K562 (cell line): ENCODE measurements around the gene TMEM163. TPM values are rescaled to one million over a fixed set of nuclear protein-coding genes. Genes with fewer than 3 reads are reported as not detected.

Experiments used
- BRD9 ChIP-seq: fragments of 450-650 bp; IDR thresholded peaks from 2 replicates; pipeline ENCODE4 v1.6.1; 2018; ENCODE audit warnings: low read depth; ENCODE audit not compliant: partially characterized antibody
- ESRRA ChIP-seq: fragments of 450-650 bp; IDR thresholded peaks from 2 replicates; pipeline ENCODE4 v1.6.1; 2014; ENCODE audit warnings: low read depth, mild to moderate bottlenecking, moderate library complexity, borderline replicate concordance
- EWSR1 ChIP-seq: fragments of 450-650 bp; IDR thresholded peaks from 2 replicates; pipeline ENCODE4 v1.6.1; 2018; ENCODE audit warnings: borderline replicate concordance, mild to moderate bottlenecking, low read depth, moderate library complexity; ENCODE audit not compliant: partially characterized antibody
- KLF10 ChIP-seq: fragments of 250-450 bp; sonication (Bioruptor Pico); IDR thresholded peaks from 2 replicates; pipeline ENCODE4 v1.6.1; 2021; ENCODE audit warnings: matching md5 sums
- MECOM ChIP-seq: fragments of 250-450 bp; sonication (Bioruptor Pico); IDR thresholded peaks from 2 replicates; pipeline ENCODE4 v1.8.0; 2022; ENCODE audit warnings: inconsistent platforms
- NFIC ChIP-seq: fragments of 450-650 bp; IDR thresholded peaks from 2 replicates; pipeline ENCODE4 v1.6.1; 2017; ENCODE audit warnings: mild to moderate bottlenecking, inconsistent platforms
- RAD51 ChIP-seq: fragments of 450-650 bp; IDR thresholded peaks from 2 replicates; pipeline ENCODE4 v1.7.1; 2016; ENCODE audit warnings: low read depth, mild to moderate bottlenecking, borderline replicate concordance
- RBM39 ChIP-seq: fragments of 200-400 bp; formaldehyde crosslinking; optimal IDR thresholded peaks from 2 replicates; pipeline ENCODE3; 2018; ENCODE audit warnings: low read depth, low read length
- SIN3A ChIP-seq, 2 experiments: fragments of 150-350 bp in 1 of 2; IDR thresholded peaks; 2 replicates each; pipeline ENCODE4 v1.6.1; 2011 to 2016; ENCODE audit warnings: borderline replicate concordance in 2 of 2, low read depth in 2 of 2, low read length in 2 of 2, mild to moderate bottlenecking in 2 of 2, moderate library complexity in 2 of 2; ENCODE audit not compliant: control insufficient read depth in 1 of 2
- THAP7 ChIP-seq: fragments of 250-450 bp; sonication (Bioruptor Pico); IDR thresholded peaks from 2 replicates; pipeline ENCODE4 v1.5.0; 2021
- ZNF12 ChIP-seq: sonication (generic); formaldehyde crosslinking; IDR thresholded peaks from 2 replicates; pipeline ENCODE4 v1.4.0; 2020; ENCODE audit warnings: mild to moderate bottlenecking, missing genetic modification reagents
- ZNF212 ChIP-seq: fragments of 450-650 bp; formaldehyde crosslinking; IDR thresholded peaks from 2 replicates; pipeline ENCODE4 v1.4.0; 2020; ENCODE audit warnings: mild to moderate bottlenecking
- ZNF280A ChIP-seq: fragments of 450-650 bp; IDR thresholded peaks from 2 replicates; pipeline ENCODE4 v1.6.1; 2018; ENCODE audit warnings: mild to moderate bottlenecking, low read depth; ENCODE audit not compliant: partially characterized antibody
- ZNF324 ChIP-seq: fragments of 250-450 bp; sonication (Bioruptor Pico); IDR thresholded peaks from 2 replicates; pipeline ENCODE4 v1.4.0; 2020; ENCODE audit warnings: mild to moderate bottlenecking
- polyA plus RNA-seq, 8 experiments: library from polyadenylated mRNA; depleted of rRNA in 4 of 8; stranded (reverse) in 5 of 8; unstranded in 3 of 8; fragments of >200 nt; fragmentation: Nextera tagmentation in 2 of 8; fragmentation: Illumina TruSeq in 1 of 8; extraction: Ambion mirVana in 2 of 8; extraction: Trizol in 1 of 8; gene quantifications; 2 replicates each; pipeline versions ENCODE4 v1.2.1 to v1.2.3, GENCODE V29; 2011 to 2014; ENCODE audit warnings: inconsistent platforms in 1 of 8, missing spikeins in 1 of 8
- total RNA-seq, 7 experiments: library from RNA; depleted of rRNA in 6 of 7; stranded (reverse); fragments of >200 nt in 6 of 7; fragmentation: Illumina TruSeq in 2 of 7; extraction: Trizol in 2 of 7; gene quantifications; 2 replicates each; pipeline versions ENCODE4 v1.2.1 to v1.2.3, GENCODE V29; 2011 to 2021; ENCODE audit warnings: low replicate concordance in 1 of 7
- TF ChIP-seq, protein P1 (sequence below), 3 experiments: IDR thresholded peaks in 2 of 3; conservative IDR thresholded peaks in 1 of 3; 2 replicates each; pipeline ENCODE4 v1.5.1; 2011 to 2012; ENCODE audit warnings: low read length in 3 of 3, mild to moderate bottlenecking in 3 of 3, control low read depth in 2 of 3, improper control_type of control experiment in 1 of 3, inconsistent platforms in 1 of 3, low read depth in 1 of 3, mixed read lengths in 1 of 3, moderate library complexity in 1 of 3; ENCODE audit not compliant: insufficient read depth in 2 of 3
- TF ChIP-seq, protein P2 (sequence below): sonication (generic); formaldehyde crosslinking; IDR thresholded peaks from 2 replicates; pipeline ENCODE4 v1.9.0; 2022; ENCODE audit warnings: mild to moderate bottlenecking, missing genetic modification reagents
- TF ChIP-seq, protein P3 (sequence below): conservative IDR thresholded peaks from 2 replicates; pipeline ENCODE4 v1.6.1; 2011; ENCODE audit warnings: low read depth, mild to moderate bottlenecking, low read length; ENCODE audit not compliant: control insufficient read depth
- TF ChIP-seq, protein P4 (sequence below), 2 experiments: fragments of 450-650 bp in 1 of 2; sonication (generic) in 1 of 2; formaldehyde crosslinking; conservative IDR thresholded peaks; 2 replicates each; pipeline versions ENCODE4 v1.4.0 to v1.8.1; 2020 to 2022; ENCODE audit warnings: mild to moderate bottlenecking in 1 of 2, missing genetic modification reagents in 1 of 2

TMEM163 gene
- total and polyA plus RNA-seq, 9 of the 15 experiments (the other 6 are each of a cell fraction or from before 2014, with no cell fraction given), result 0.04 to 0.68 (median 0.16) TPM; not detected in 3

- TF ChIP-seq NFIC, result no peak
- TF ChIP-seq, protein P1, sequence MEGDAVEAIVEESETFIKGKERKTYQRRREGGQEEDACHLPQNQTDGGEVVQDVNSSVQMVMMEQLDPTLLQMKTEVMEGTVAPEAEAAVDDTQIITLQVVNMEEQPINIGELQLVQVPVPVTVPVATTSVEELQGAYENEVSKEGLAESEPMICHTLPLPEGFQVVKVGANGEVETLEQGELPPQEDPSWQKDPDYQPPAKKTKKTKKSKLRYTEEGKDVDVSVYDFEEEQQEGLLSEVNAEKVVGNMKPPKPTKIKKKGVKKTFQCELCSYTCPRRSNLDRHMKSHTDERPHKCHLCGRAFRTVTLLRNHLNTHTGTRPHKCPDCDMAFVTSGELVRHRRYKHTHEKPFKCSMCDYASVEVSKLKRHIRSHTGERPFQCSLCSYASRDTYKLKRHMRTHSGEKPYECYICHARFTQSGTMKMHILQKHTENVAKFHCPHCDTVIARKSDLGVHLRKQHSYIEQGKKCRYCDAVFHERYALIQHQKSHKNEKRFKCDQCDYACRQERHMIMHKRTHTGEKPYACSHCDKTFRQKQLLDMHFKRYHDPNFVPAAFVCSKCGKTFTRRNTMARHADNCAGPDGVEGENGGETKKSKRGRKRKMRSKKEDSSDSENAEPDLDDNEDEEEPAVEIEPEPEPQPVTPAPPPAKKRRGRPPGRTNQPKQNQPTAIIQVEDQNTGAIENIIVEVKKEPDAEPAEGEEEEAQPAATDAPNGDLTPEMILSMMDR (IDR thresholded peaks at IDR 0.05 in 2 of 3, conservative IDR thresholded peaks at IDR 0.05 in 1 of 3; ENCODE audit: insufficient read depth in 2 of 3, low read depth in 1 of 3, low read length in 3 of 3), result no peak
- TF ChIP-seq ESRRA, result peak; percentile 12; the same call in 1 of the 2 replicates
- no peak for TF ChIP-seq ZNF324
- TF ChIP-seq, protein P2, sequence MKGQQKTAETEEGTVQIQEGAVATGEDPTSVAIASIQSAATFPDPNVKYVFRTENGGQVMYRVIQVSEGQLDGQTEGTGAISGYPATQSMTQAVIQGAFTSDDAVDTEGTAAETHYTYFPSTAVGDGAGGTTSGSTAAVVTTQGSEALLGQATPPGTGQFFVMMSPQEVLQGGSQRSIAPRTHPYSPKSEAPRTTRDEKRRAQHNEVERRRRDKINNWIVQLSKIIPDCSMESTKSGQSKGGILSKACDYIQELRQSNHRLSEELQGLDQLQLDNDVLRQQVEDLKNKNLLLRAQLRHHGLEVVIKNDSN (CRISPR knock-in tag), result peak; percentile 97
- no peak for TF ChIP-seq EWSR1
- TF ChIP-seq ZNF12 (CRISPR knock-in tag), result no peak
- no peak for TF ChIP-seq ZNF280A
- TF ChIP-seq MECOM (CRISPR knock-in tag), result no peak
- no peak for TF ChIP-seq SIN3A (IDR thresholded peaks at IDR 0.05; ENCODE audit: borderline replicate concordance in 2 of 2, control insufficient read depth in 1 of 2, low read depth in 2 of 2, low read length in 2 of 2)
- TF ChIP-seq THAP7 (CRISPR knock-in tag), result no peak
- TF ChIP-seq RBM39, result no peak
- TF ChIP-seq, protein P3, sequence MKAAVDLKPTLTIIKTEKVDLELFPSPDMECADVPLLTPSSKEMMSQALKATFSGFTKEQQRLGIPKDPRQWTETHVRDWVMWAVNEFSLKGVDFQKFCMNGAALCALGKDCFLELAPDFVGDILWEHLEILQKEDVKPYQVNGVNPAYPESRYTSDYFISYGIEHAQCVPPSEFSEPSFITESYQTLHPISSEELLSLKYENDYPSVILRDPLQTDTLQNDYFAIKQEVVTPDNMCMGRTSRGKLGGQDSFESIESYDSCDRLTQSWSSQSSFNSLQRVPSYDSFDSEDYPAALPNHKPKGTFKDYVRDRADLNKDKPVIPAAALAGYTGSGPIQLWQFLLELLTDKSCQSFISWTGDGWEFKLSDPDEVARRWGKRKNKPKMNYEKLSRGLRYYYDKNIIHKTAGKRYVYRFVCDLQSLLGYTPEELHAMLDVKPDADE, result 0 out of 2 replicates have a peak, but pooled peaks have one; percentile 37
- no peak for TF ChIP-seq BRD9
- TF ChIP-seq KLF10 (CRISPR knock-in tag), result no peak
- TF ChIP-seq, protein P4, sequence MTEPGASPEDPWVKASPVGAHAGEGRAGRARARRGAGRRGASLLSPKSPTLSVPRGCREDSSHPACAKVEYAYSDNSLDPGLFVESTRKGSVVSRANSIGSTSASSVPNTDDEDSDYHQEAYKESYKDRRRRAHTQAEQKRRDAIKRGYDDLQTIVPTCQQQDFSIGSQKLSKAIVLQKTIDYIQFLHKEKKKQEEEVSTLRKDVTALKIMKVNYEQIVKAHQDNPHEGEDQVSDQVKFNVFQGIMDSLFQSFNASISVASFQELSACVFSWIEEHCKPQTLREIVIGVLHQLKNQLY (CRISPR knock-in tag; conservative IDR thresholded peaks at IDR 0.05), result no peak
- TF ChIP-seq ZNF212 (CRISPR knock-in tag), result no peak
- peak; percentile 66 for TF ChIP-seq RAD51
Measured at GRCh38 chr2:134706587-134707329, 12.0 kb downstream of the TMEM163 start (continued).
